ENCODE data around the gene ANKRD27.

- TF ChIP-seq CTCF (IDR thresholded peaks at IDR 0.05) (no peak), EP300 (IDR thresholded peaks at IDR 0.05) (no peak), POLR2A (IDR thresholded peaks at IDR 0.05) (no peak)
These were observed 37.5 kb downstream of the ANKRD27 start for GRCh38 chr19:32637480-32637879.

All from suprapubic skin (tissue), 3 donors.